MCF 10A (cell line): ENCODE measurements around the gene ARRDC5. TPM values are rescaled to one million over a fixed set of nuclear protein-coding genes. Genes with fewer than 3 reads are reported as not detected.
A peak's percentile ranks its signal among the peaks of the same experiment; 100 is the strongest.

Experiments used
- BruUV-seq: library from RNA; stranded (reverse); fragments of 400-500 nt; replicated peaks from 2 replicates; lab custom pipeline; 2021; lab: Mats Ljungman, UMichigan
- CTCF ChIA-PET: fragments of 300-600 bp; sonication (Branson Sonifier 250); formaldehyde crosslinking; extraction: SDS; loops from one replicate; lab custom pipeline; 2021; ENCODE audit warnings: antibody characterized with exemption, inconsistent platforms; lab: Yijun Ruan, JAX
- POLR2A ChIA-PET: fragments of 300-600, 350-650 bp; sonication (Branson Sonifier 250); formaldehyde crosslinking; extraction: SDS; loops from one replicate; lab custom pipeline; 2020; ENCODE audit warnings: antibody characterized with exemption, inconsistent platforms; lab: Yijun Ruan, JAX
- DNase-seq: peaks from one replicate; pipeline ENCODE4 v3.0.0-alpha.2; 2018; ENCODE audit not compliant: unreplicated experiment
- H3K27ac Mint-ChIP-seq: one replicate; pipeline ENCODE4 v1.8.0; 2022; ENCODE audit warnings: mild to moderate bottlenecking, low read depth, mixed read lengths; ENCODE audit not compliant: unreplicated experiment
- H3K27me3 Mint-ChIP-seq: one replicate; pipeline ENCODE4 v1.8.0; 2022; ENCODE audit warnings: mixed read lengths; ENCODE audit not compliant: insufficient read depth, unreplicated experiment
- H3K36me3 Mint-ChIP-seq: one replicate; pipeline ENCODE4 v1.8.0; 2022; ENCODE audit warnings: mild to moderate bottlenecking, moderate library complexity, mixed read lengths; ENCODE audit not compliant: insufficient read depth, unreplicated experiment
- H3K4me1 Mint-ChIP-seq: one replicate; pipeline ENCODE4 v1.8.0; 2022; ENCODE audit warnings: mixed read lengths; ENCODE audit not compliant: insufficient read depth, unreplicated experiment
- H3K4me3 Mint-ChIP-seq: one replicate; pipeline ENCODE4 v1.8.0; 2022; ENCODE audit warnings: mild to moderate bottlenecking, moderate library complexity, mixed read lengths; ENCODE audit not compliant: unreplicated experiment
- H3K9me3 Mint-ChIP-seq: one replicate; pipeline ENCODE4 v1.8.0; 2022; ENCODE audit warnings: mixed read lengths; ENCODE audit not compliant: unreplicated experiment
- intact Hi-C: fragments of 100-400 bp; cut with micrococcal nuclease; formaldehyde crosslinking; loops from 2 replicates; pipeline ENCODE4 v1.14.1; 2022
- total RNA-seq: library from RNA; stranded (reverse); gene quantifications from 2 replicates; pipeline ENCODE4 v1.2.3, GENCODE V29; 2022
- TF ChIP-seq, protein P1 (sequence below): fragments of 200-600 bp; IDR thresholded peaks from one replicate; pipeline ENCODE4 v1.8.0; 2022; ENCODE audit warnings: antibody characterized with exemption, mild to moderate bottlenecking; ENCODE audit not compliant: unreplicated experiment

Gene ARRDC5
- total RNA-seq, 1 experiment from 2014 or later = not detected

DNA sequence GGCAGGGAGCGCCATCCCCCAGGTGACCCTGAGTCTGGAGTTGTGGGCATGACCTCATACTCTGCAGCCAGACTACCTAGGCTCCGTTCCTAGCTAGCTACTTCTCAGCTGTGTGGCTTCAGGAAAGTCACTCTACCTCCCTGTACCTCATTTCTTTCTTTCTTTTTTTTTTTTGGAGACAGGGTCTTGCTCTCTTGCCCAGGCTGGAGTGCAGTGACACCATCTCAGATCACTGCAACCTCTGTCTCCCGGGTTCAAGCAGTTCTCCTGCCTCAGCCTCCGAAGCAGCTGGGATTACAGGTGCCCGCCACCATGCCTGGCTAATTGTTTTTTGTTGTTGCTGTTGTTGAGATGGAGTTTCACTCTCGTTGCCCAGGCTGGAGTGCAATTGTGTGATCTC lies 50.2 kb downstream of the ARRDC5 start:
- intact Hi-C loops = no loop called here
- ChIA-PET POLR2A (no interaction called here), CTCF (interaction anchor here (0.6 to 5.4 kb wide), 11 partner anchors 9 to 264 kb away, joined by 3 to 106 read pairs (median 4); partner anchors contain the start of gene TICAM1)
- Mint-ChIP-seq H3K36me3 (peaks cover 84% of the 10 kb centered on the region), H3K4me1 (no peaks in the 10 kb centered on the region), H3K27me3 (no peaks in the 10 kb centered on the region), H3K27ac (no peak overlapping the region), H3K4me3 (no peak overlapping the region), H3K9me3 (no peaks in the 10 kb centered on the region)
- no TSS peak for BruUV-seq
- TF ChIP-seq, protein P1, sequence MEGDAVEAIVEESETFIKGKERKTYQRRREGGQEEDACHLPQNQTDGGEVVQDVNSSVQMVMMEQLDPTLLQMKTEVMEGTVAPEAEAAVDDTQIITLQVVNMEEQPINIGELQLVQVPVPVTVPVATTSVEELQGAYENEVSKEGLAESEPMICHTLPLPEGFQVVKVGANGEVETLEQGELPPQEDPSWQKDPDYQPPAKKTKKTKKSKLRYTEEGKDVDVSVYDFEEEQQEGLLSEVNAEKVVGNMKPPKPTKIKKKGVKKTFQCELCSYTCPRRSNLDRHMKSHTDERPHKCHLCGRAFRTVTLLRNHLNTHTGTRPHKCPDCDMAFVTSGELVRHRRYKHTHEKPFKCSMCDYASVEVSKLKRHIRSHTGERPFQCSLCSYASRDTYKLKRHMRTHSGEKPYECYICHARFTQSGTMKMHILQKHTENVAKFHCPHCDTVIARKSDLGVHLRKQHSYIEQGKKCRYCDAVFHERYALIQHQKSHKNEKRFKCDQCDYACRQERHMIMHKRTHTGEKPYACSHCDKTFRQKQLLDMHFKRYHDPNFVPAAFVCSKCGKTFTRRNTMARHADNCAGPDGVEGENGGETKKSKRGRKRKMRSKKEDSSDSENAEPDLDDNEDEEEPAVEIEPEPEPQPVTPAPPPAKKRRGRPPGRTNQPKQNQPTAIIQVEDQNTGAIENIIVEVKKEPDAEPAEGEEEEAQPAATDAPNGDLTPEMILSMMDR = no peak
- no peak for DNase-seq

DNA sequence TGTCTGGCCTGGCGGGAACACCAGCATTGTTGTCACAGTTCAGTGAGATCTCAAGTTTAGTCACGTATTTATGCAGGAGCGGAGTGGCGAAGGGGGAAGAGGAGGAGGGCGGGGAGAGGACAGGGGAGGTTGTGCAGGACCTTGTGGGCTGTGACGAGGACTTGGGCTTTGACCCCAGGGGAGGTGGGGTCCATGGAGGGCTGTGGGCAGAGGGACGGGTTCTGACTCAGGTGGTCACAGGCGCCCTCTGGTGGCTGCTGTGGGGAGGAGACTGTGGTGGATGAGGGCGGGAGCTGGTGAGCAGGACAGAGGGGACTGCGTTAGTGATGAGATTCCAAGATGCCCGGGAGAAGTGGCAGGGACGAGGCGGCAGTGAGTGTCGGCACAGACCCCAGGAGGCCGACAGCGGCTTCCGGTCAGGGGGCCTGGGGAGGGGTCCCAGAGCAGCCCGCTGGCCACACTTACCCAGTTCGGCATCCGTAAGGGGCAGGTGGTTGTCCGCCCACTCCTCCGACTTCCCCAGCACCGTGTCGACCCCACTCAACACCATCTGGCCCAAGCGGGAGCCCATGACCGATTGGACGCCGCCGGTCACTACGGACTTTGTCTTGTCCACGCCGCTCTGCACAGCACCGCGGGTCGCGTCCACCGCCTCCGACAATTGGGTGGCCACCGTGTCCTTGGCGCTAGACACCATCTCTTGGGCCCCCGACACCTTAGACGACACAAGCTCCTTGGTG lies 51.0 kb downstream of the ARRDC5 start:
- Mint-ChIP-seq H3K36me3 (peaks cover 84% of the 10 kb centered on the region), H3K4me3 (no peak overlapping the region), H3K9me3 (no peaks in the 10 kb centered on the region), H3K27me3 (no peaks in the 10 kb centered on the region), H3K27ac (no peak overlapping the region), H3K4me1 (no peaks in the 10 kb centered on the region)
- ChIA-PET POLR2A (interaction anchor here (0.6 to 0.7 kb wide), 2 partner anchors 41 to 43 kb away, joined by 3 to 4 read pairs; no protein-coding TSS in a partner anchor), CTCF (interaction anchor here (0.6 to 5.4 kb wide), 15 partner anchors 8 to 213 kb away, joined by 3 to 106 read pairs (median 4); no protein-coding TSS in a partner anchor)
- peak; percentile 56 for DNase-seq
- BruUV-seq = no TSS peak
- TF ChIP-seq, protein P1 = peak; percentile 69
- intact Hi-C loops = loop anchor here (1.0 kb wide), 1 partner anchor 42 kb away; no protein-coding TSS in a partner anchor

DNA sequence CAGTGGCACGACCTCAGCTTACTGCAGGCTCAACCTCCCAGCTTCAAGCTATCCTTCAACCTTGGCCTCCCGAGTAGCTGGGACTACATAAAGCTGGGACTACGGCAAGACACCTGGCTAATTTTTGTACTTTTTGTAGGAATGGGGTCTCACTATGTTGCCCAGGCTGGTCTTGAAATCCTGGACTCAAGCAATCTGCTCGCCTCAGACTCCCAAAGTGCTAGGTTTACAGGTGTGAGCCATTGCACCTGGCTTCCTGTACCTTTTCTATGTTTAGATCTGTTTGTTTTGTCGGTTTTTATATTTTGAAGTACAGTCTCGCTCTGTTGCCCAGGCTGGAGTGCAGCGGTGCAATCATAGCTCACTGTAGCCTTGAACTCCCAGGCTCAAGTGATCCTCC lies 53.7 kb downstream of the ARRDC5 start:
- no TSS peak for BruUV-seq
- POLR2A ChIA-PET = interaction anchor here (1.1 to 1.3 kb wide), 2 partner anchors 20 to 39 kb away, joined by 3 to 4 read pairs; no protein-coding TSS in a partner anchor
- Mint-ChIP-seq H3K9me3 (no peaks in the 10 kb centered on the region), H3K27me3 (no peaks in the 10 kb centered on the region), H3K4me3 (no peak overlapping the region), H3K27ac (no peak overlapping the region), H3K4me1 (no peaks in the 10 kb centered on the region), H3K36me3 (peaks cover 85% of the 10 kb centered on the region)
- CTCF ChIA-PET = interaction anchor here (0.6 to 5.4 kb wide), 4 partner anchors 10 to 44 kb away, joined by 3 to 106 read pairs (median 6); no protein-coding TSS in a partner anchor
- intact Hi-C loops = no loop called here
- TF ChIP-seq, protein P1 = no peak
- no peak for DNase-seq
